Ishikawa (cell line): ENCODE data around the gene SMPD4.

Source experiments
- CEBPB ChIP-seq: IDR thresholded peaks from 2 replicates; pipeline ENCODE4 v1.6.1; 2012
- CREB1 ChIP-seq: IDR thresholded peaks from 2 replicates; pipeline ENCODE4 v1.6.1; 2012; ENCODE audit warnings: low read depth
- EGR1 ChIP-seq: IDR thresholded peaks from 2 replicates; pipeline ENCODE4 v1.6.1; 2012
- EP300 ChIP-seq: IDR thresholded peaks from 2 replicates; pipeline ENCODE4 v1.6.1; 2012; ENCODE audit warnings: borderline replicate concordance
- FOXM1 ChIP-seq: IDR thresholded peaks from 2 replicates; pipeline ENCODE4 v1.6.1; 2012; ENCODE audit warnings: low read depth, borderline replicate concordance
- NFIC ChIP-seq: IDR thresholded peaks from 2 replicates; pipeline ENCODE4 v1.6.1; 2012
- RAD21 ChIP-seq: IDR thresholded peaks from 2 replicates; pipeline ENCODE4 v1.6.1; 2012; ENCODE audit warnings: low read depth
- TAF1 ChIP-seq: IDR thresholded peaks from 2 replicates; pipeline ENCODE4 v1.6.1; 2012; ENCODE audit warnings: low read depth, mild to moderate bottlenecking
- TCF12 ChIP-seq: IDR thresholded peaks from 2 replicates; pipeline ENCODE4 v1.6.1; 2012; ENCODE audit warnings: low read depth
- TEAD4 ChIP-seq: IDR thresholded peaks from 2 replicates; pipeline ENCODE4 v1.6.1; 2012
- YY1 ChIP-seq: IDR thresholded peaks from 2 replicates; pipeline ENCODE4 v1.6.1; 2012; ENCODE audit warnings: low read depth
- ZBTB7A ChIP-seq: IDR thresholded peaks from 2 replicates; pipeline ENCODE4 v1.6.1; 2012; ENCODE audit warnings: low read depth
- TF ChIP-seq, protein P1 (sequence below): IDR thresholded peaks from 2 replicates; pipeline ENCODE4 v1.6.1; 2012
- TF ChIP-seq, protein P2 (sequence below): IDR thresholded peaks from 2 replicates; pipeline ENCODE4 v1.6.1; 2012
- TF ChIP-seq, protein P3 (sequence below): IDR thresholded peaks from 2 replicates; pipeline ENCODE4 v1.6.1; 2012; ENCODE audit warnings: low read depth, mild to moderate bottlenecking

The SMPD4 gene

DNA sequence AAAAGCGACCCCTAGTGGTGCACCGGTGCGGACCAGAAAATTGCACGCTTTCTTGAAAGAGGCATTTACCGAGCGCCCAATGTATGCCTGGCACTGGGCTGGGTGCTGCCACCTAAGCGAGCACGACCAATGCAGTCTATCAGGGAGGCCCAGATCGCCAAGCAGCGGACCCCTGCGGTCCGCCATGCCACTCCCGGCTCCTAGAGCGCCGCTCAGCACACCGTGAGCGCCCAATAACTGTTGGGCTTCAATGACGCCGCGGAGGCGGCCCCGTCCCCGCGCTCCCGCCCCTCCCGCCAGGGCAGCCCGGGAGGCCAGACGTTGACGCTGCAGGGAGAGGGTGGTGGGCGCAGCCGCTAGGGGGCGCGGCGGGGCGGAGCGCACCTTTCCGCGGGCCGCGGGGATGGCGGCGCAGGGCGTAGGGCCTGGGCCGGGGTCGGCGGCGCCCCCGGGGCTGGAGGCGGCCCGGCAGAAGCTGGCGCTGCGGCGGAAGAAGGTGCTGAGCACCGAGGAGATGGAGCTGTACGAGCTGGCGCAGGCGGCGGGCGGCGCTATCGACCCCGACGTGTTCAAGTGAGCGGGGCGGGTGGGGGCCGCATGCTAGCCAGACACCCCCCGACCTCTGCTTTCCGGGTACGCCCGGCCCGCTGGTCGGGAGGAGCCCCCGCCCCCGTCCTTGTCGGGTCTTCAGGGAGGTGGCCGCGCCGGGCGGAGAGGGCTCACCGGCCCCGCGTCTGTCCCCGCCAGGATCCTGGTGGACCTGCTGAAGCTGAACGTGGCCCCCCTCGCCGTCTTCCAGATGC is 679 bp upstream of the SMPD4 start, which contains the start of gene MZT2B:
MZT2B (plus strand) TSS at position 383 of the 803 bp plus-strand sequence; CDS start at position 404, 21 bp downstream.
- TF ChIP-seq RAD21 = peak; percentile 43; the same call in 1 of the 2 replicates
- TF ChIP-seq YY1 = peak; percentile 67; the same call in 1 of the 2 replicates
- TF ChIP-seq, protein P1, sequence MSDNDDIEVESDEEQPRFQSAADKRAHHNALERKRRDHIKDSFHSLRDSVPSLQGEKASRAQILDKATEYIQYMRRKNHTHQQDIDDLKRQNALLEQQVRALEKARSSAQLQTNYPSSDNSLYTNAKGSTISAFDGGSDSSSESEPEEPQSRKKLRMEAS = 0 out of 2 replicates have a peak, but pooled peaks have one; percentile 49
- TF ChIP-seq CREB1 = peak; percentile 40; the same call in 1 of the 2 replicates
- TF ChIP-seq EGR1 = 0 out of 2 replicates have a peak, but pooled peaks have one; percentile 15
- TF ChIP-seq ZBTB7A = peak; percentile 96; the same call in 1 of the 2 replicates

DNA sequence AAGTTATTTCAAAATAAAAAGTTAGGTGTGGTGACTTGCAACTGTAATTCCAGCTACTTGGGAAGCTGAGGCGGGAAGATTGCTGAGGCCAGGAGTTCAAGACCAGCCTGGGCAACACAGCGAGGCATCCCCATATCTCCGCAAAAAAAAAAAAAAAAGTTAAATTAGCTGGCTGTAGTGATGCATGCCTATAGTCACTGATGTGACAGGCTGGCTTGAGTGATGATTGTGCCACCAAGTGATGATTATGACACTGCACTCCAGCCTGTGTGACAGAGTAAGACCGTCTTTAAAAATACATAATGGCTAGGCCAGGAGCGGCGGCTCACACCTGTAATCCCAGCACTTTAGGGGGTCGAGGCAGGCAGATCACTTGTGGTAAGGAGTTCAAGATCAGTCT is 11.5 kb downstream of the SMPD4 start:
- TF ChIP-seq FOXM1 (no peak), EGR1 (no peak), YY1 (no peak), ZBTB7A (no peak), TCF12 (no peak)
- TF ChIP-seq, protein P2, sequence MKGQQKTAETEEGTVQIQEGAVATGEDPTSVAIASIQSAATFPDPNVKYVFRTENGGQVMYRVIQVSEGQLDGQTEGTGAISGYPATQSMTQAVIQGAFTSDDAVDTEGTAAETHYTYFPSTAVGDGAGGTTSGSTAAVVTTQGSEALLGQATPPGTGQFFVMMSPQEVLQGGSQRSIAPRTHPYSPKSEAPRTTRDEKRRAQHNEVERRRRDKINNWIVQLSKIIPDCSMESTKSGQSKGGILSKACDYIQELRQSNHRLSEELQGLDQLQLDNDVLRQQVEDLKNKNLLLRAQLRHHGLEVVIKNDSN = no peak

DNA sequence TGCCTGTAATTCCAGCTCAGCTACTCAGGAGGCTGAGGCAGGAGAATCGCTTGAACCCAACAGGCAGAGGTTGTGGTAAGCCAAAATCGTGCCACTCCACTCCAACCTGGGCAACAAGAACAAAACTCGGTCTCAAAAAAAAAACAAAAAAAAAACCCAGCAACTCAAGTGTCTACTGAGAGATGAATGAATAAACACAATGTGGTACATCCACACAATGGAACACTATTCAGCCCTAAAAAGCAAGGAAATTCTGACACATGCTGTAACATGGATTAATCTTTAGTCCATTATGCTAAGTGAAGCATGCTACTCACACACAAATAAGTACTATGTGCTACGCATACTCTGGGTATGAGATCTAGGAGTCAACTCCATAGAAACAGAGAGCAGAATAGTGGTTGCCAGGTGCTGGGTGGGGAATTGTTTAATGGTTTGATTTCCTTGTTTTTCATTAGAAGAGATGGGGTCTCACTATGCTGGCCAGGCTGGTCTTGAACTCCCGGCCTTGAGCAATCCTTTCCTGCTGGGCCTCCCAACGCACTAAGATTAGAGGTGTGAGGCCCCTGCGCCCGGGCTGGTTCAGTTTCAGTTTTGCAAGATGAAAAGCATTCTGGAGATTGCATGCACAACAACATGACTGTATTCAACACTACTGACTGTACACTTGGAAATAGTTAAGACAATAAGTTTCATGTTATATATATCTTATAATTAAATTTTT is 15.9 kb downstream of the SMPD4 start:
- TF ChIP-seq CEBPB (no peak), NFIC (no peak), TAF1 (no peak), RAD21 (no peak)

DNA sequence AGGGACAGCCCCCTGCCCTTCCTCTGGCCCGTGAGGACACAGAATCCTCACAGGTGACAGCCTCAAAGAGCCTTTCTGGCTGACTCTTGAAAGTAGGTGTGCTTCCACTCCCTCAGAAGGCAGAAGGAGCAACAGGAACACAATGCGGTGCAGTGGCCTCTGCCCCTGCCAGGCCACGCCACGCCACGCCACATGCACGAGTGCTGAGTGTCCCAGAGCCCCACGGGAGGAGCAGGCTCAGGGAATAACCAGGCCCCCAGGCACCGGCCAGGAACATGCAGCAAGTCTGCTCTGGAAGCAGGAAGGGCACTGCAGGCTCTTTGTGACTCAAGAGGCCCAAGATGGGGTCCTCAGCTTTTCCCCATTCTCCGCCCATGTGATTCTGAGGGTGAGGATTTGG is 18.4 kb downstream of the SMPD4 start:
- TF ChIP-seq, protein P1 = no peak
- TF ChIP-seq NFIC = no peak
- TF ChIP-seq, protein P3, sequence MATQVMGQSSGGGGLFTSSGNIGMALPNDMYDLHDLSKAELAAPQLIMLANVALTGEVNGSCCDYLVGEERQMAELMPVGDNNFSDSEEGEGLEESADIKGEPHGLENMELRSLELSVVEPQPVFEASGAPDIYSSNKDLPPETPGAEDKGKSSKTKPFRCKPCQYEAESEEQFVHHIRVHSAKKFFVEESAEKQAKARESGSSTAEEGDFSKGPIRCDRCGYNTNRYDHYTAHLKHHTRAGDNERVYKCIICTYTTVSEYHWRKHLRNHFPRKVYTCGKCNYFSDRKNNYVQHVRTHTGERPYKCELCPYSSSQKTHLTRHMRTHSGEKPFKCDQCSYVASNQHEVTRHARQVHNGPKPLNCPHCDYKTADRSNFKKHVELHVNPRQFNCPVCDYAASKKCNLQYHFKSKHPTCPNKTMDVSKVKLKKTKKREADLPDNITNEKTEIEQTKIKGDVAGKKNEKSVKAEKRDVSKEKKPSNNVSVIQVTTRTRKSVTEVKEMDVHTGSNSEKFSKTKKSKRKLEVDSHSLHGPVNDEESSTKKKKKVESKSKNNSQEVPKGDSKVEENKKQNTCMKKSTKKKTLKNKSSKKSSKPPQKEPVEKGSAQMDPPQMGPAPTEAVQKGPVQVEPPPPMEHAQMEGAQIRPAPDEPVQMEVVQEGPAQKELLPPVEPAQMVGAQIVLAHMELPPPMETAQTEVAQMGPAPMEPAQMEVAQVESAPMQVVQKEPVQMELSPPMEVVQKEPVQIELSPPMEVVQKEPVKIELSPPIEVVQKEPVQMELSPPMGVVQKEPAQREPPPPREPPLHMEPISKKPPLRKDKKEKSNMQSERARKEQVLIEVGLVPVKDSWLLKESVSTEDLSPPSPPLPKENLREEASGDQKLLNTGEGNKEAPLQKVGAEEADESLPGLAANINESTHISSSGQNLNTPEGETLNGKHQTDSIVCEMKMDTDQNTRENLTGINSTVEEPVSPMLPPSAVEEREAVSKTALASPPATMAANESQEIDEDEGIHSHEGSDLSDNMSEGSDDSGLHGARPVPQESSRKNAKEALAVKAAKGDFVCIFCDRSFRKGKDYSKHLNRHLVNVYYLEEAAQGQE = no peak
- TF ChIP-seq TCF12 = no peak
- no peak for TF ChIP-seq CEBPB
- no peak for TF ChIP-seq EGR1
- TF ChIP-seq, protein P2 = no peak
- no peak for TF ChIP-seq TAF1
- TF ChIP-seq TEAD4 = no peak
- TF ChIP-seq EP300 = no peak
- no peak for TF ChIP-seq ZBTB7A
- TF ChIP-seq YY1 = no peak
- TF ChIP-seq FOXM1 = no peak
- no peak for TF ChIP-seq RAD21

DNA sequence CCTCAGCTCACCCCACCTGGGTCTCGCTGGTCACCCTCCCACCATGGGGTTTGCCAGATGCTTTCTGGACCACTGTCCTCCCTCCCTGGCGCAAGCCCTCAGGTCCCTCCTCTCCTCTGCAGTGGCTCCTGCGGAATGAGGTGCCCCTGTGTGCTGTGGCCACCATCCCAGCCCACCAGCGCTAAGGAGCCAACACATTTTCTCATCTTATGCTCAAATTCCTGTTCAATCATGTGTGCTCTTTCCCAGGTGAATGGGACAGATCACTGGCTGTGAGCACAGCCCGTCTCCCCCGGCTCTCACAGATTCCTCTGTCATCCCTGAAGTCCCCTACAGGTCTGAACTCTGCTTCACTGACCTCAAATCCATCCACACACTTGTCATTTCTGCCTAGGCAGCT is 21.3 kb downstream of the SMPD4 start:
- TF ChIP-seq YY1 (no peak), EP300 (no peak), RAD21 (no peak), EGR1 (no peak), FOXM1 (no peak), CREB1 (no peak), CEBPB (no peak), NFIC (no peak), TEAD4 (no peak), ZBTB7A (no peak), TAF1 (no peak)
- TF ChIP-seq, protein P2 = no peak
- TF ChIP-seq, protein P3 = no peak
- TF ChIP-seq, protein P1 = no peak
